ENCODE measurements around the gene KCNJ5. TPM values are rescaled to one million over a fixed set of nuclear protein-coding genes. Genes with fewer than 3 reads are reported as not detected.

The KCNJ5 gene
- polyA plus RNA-seq, 1 donor (not counting 4 experiments of a cell fraction or from before 2014, with no cell fraction given) = 0.59 TPM

- TF ChIP-seq CTCF (optimal IDR thresholded peaks at IDR 0.05 in 1 of 3, IDR thresholded peaks at IDR 0.05 in 1 of 3, conservative IDR thresholded peaks at IDR 0.05 in 1 of 3; ENCODE audit: extremely low read depth in 1 of 3, insufficient read depth in 2 of 3, low read length in 3 of 3) = no peak
- no peak for TF ChIP-seq EZH2 (IDR thresholded peaks at IDR 0.05; ENCODE audit: low read length)
- Histone ChIP-seq H3K27me3 (ENCODE audit: control insufficient read depth, extremely low read depth, insufficient read depth, low read length) (no peaks in the 10 kb centered on the region), H3K79me2 (ENCODE audit: control insufficient read depth, insufficient read depth, low read length) (peaks cover 4% of the 10 kb centered on the region), H3K9ac (ENCODE audit: control insufficient read depth, extremely low read depth, insufficient read depth, low read length) (peak overlapping the region; percentile 82), H3K4me1 (ENCODE audit: control insufficient read depth, extremely low read depth, insufficient read depth, low read length) (peaks cover 49% of the 10 kb centered on the region), H3K9me1 (ENCODE audit: control insufficient read depth, extremely low read depth, insufficient read depth, low read length) (no peaks in the 10 kb centered on the region), H4K20me1 (ENCODE audit: control insufficient read depth, extremely low read depth, insufficient read depth, low read length) (no peaks in the 10 kb centered on the region), H3K9me3 (ENCODE audit: control insufficient read depth, low read depth, low read length) (no peaks in the 10 kb centered on the region), H3K27ac (ENCODE audit: control insufficient read depth, insufficient read depth, low read length) (peak overlapping the region; percentile 92), H3K36me3 (ENCODE audit: control insufficient read depth in 2 of 2, extremely low read depth in 1 of 2, insufficient read depth in 2 of 2, low read length in 2 of 2) (peaks cover 2 to 8% of the 10 kb centered on the region in 2 experiments), H3K4me3 (ENCODE audit: control insufficient read depth in 2 of 3, extremely low read depth in 1 of 3, insufficient read depth in 2 of 3, low read depth in 1 of 3, low read length in 3 of 3) (peak overlapping the region; percentile 34 to 69 (median 54)), H3K4me2 (ENCODE audit: control insufficient read depth, extremely low read depth, insufficient read depth, low read depth, low read length) (peak overlapping the region; percentile 95), H2AFZ (ENCODE audit: control insufficient read depth, low read length) (peak overlapping the region; percentile 76)
- no peak for DNase-seq (ENCODE audit: low read depth, low spot score)
- dilution Hi-C loops (cut with MboI; ENCODE audit: extremely low pct_ligation_motif_present, low sequenced_read_pairs) = no loop called here
- peak; percentile 87 for FAIRE-seq
These were observed 49.4 kb downstream of the KCNJ5 start for GRCh38 chr11:128940603-128941002.

- peak overlapping the region; percentile 82 for H3K9ac ChIP-seq (ENCODE audit: control insufficient read depth, extremely low read depth, insufficient read depth, low read length)
- H3K9me3 ChIP-seq (ENCODE audit: control insufficient read depth, low read depth, low read length) = no peaks in the 10 kb centered on the region
- no peak for FAIRE-seq
- peaks cover 2 to 7% of the 10 kb centered on the region in 2 experiments for H3K36me3 ChIP-seq (ENCODE audit: control insufficient read depth in 2 of 2, extremely low read depth in 1 of 2, insufficient read depth in 2 of 2, low read length in 2 of 2)
- peak overlapping the region; percentile 95 for H3K4me2 ChIP-seq (ENCODE audit: control insufficient read depth, extremely low read depth, insufficient read depth, low read depth, low read length)
- H3K4me3 ChIP-seq (ENCODE audit: control insufficient read depth in 2 of 3, extremely low read depth in 1 of 3, insufficient read depth in 2 of 3, low read depth in 1 of 3, low read length in 3 of 3) = peak overlapping the region; percentile 34 to 69 (median 54)
- peaks cover 4% of the 10 kb centered on the region for H3K79me2 ChIP-seq (ENCODE audit: control insufficient read depth, insufficient read depth, low read length)
- H4K20me1 ChIP-seq (ENCODE audit: control insufficient read depth, extremely low read depth, insufficient read depth, low read length) = no peaks in the 10 kb centered on the region
- no peak for DNase-seq (ENCODE audit: low read depth, low spot score)
- dilution Hi-C loops (cut with MboI; ENCODE audit: extremely low pct_ligation_motif_present, low sequenced_read_pairs) = no loop called here
- H2AFZ ChIP-seq (ENCODE audit: control insufficient read depth, low read length) = no peak overlapping the region
- TF ChIP-seq CTCF (optimal IDR thresholded peaks at IDR 0.05 in 1 of 3, IDR thresholded peaks at IDR 0.05 in 1 of 3, conservative IDR thresholded peaks at IDR 0.05 in 1 of 3; ENCODE audit: extremely low read depth in 1 of 3, insufficient read depth in 2 of 3, low read length in 3 of 3) (no peak), EZH2 (IDR thresholded peaks at IDR 0.05; ENCODE audit: low read length) (no peak)
- H3K27ac ChIP-seq (ENCODE audit: control insufficient read depth, insufficient read depth, low read length) = peak overlapping the region; percentile 92
- H3K9me1 ChIP-seq (ENCODE audit: control insufficient read depth, extremely low read depth, insufficient read depth, low read length) = no peaks in the 10 kb centered on the region
- H3K4me1 ChIP-seq (ENCODE audit: control insufficient read depth, extremely low read depth, insufficient read depth, low read length) = peaks cover 49% of the 10 kb centered on the region
- no peaks in the 10 kb centered on the region for H3K27me3 ChIP-seq (ENCODE audit: control insufficient read depth, extremely low read depth, insufficient read depth, low read length)
These were observed 50.0 kb downstream of the KCNJ5 start for GRCh38 chr11:128941110-128941509.
